ENCODE data around the gene SLC34A2. TPM values are rescaled to one million over a fixed set of nuclear protein-coding genes. Genes with fewer than 3 reads are reported as not detected.

Gene SLC34A2
- total and polyA plus RNA-seq, 10 donors: 0.04 to 0.61 (median 0.16) TPM; not detected in 6

DNA sequence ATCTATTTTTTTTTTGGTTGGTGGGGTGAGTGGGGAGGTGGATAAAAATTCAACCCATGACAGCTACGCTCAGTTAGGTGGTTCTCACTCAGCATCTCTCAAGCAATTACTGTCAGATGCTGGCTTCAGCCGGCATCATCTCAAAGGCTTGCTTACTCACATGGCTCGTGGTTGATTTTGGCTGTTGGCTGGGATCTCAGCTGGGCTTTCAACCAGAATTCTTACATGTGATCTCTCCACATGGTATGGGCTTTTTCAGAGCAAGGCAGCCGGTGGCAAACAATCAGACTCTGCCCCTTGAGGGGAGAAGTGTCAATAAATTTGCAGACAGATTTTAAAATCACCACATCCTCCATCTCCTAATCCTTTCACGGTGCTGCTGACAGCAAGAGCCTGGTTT is 47.2 kb downstream of the SLC34A2 start:
- H3K27me3 ChIP-seq (replicated peaks in 1 of 7): no peaks in the 10 kb centered on the region
- H3K9me3 ChIP-seq: no peaks in the 10 kb centered on the region
- H3K4me3 ChIP-seq: no peak overlapping the region
- intact Hi-C loops (cut with DNase I; ENCODE audit: low total_unique reads): no loop called here
- H3K27ac ChIP-seq: no peak overlapping the region
- no peak for DNase-seq
- H3K4me1 ChIP-seq: no peaks in the 10 kb centered on the region
- WGBS, 5 donors: 64 to 80% (median 79%) methylated on average over 5 of the region's 5 CpGs
- TF ChIP-seq POLR2A (IDR thresholded peaks at IDR 0.05): no peak
- TF ChIP-seq, protein P1, sequence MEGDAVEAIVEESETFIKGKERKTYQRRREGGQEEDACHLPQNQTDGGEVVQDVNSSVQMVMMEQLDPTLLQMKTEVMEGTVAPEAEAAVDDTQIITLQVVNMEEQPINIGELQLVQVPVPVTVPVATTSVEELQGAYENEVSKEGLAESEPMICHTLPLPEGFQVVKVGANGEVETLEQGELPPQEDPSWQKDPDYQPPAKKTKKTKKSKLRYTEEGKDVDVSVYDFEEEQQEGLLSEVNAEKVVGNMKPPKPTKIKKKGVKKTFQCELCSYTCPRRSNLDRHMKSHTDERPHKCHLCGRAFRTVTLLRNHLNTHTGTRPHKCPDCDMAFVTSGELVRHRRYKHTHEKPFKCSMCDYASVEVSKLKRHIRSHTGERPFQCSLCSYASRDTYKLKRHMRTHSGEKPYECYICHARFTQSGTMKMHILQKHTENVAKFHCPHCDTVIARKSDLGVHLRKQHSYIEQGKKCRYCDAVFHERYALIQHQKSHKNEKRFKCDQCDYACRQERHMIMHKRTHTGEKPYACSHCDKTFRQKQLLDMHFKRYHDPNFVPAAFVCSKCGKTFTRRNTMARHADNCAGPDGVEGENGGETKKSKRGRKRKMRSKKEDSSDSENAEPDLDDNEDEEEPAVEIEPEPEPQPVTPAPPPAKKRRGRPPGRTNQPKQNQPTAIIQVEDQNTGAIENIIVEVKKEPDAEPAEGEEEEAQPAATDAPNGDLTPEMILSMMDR (IDR thresholded peaks at IDR 0.05 in 8 of 11, conservative IDR thresholded peaks at IDR 0.05 in 3 of 11): no peak
- TF ChIP-seq POLR2AphosphoS5 (IDR thresholded peaks at IDR 0.05): no peak
- H3K36me3 ChIP-seq: no peaks in the 10 kb centered on the region

- H3K27me3 ChIP-seq (replicated peaks in 1 of 7): no peaks in the 10 kb centered on the region
- H3K27ac ChIP-seq: no peak overlapping the region
- no peaks in the 10 kb centered on the region for H3K36me3 ChIP-seq
- H3K4me1 ChIP-seq: no peaks in the 10 kb centered on the region
- peaks cover 0 to 4% (median 0%) of the 10 kb centered on the region in 8 donors for H3K9me3 ChIP-seq
- 66 to 82% (median 73%) methylated on average over 3 of the region's 3 CpGs for WGBS, 5 donors
- intact Hi-C loops (cut with DNase I; ENCODE audit: low total_unique reads): no loop called here
- no peak for DNase-seq
- H3K4me3 ChIP-seq: no peak overlapping the region
- TF ChIP-seq POLR2AphosphoS5 (IDR thresholded peaks at IDR 0.05): no peak
- TF ChIP-seq, protein P1 (IDR thresholded peaks at IDR 0.05 in 8 of 11, conservative IDR thresholded peaks at IDR 0.05 in 3 of 11): no peak
- TF ChIP-seq POLR2A (IDR thresholded peaks at IDR 0.05): no peak
These were observed 48.2 kb downstream of the SLC34A2 start for GRCh38 chr4:25703731-25704388.

- H3K4me1 ChIP-seq: no peaks in the 10 kb centered on the region
- H3K27me3 ChIP-seq (replicated peaks in 1 of 7): no peaks in the 10 kb centered on the region
- no peak for DNase-seq
- peaks cover 0 to 10% (median 0%) of the 10 kb centered on the region in 8 donors for H3K9me3 ChIP-seq
- 58 to 74% (median 66%) methylated on average over 2 of the region's 2 CpGs for WGBS, 5 donors
- no peak for TF ChIP-seq POLR2A (IDR thresholded peaks at IDR 0.05)
- TF ChIP-seq, protein P1 (IDR thresholded peaks at IDR 0.05 in 8 of 11, conservative IDR thresholded peaks at IDR 0.05 in 3 of 11): no peak
- no peak for TF ChIP-seq POLR2AphosphoS5 (IDR thresholded peaks at IDR 0.05)
- intact Hi-C loops (cut with DNase I; ENCODE audit: low total_unique reads): no loop called here
- H3K36me3 ChIP-seq: no peaks in the 10 kb centered on the region
- no peak overlapping the region for H3K4me3 ChIP-seq
- H3K27ac ChIP-seq: no peak overlapping the region
These were observed 48.9 kb downstream of the SLC34A2 start for GRCh38 chr4:25704516-25704915.

DNA sequence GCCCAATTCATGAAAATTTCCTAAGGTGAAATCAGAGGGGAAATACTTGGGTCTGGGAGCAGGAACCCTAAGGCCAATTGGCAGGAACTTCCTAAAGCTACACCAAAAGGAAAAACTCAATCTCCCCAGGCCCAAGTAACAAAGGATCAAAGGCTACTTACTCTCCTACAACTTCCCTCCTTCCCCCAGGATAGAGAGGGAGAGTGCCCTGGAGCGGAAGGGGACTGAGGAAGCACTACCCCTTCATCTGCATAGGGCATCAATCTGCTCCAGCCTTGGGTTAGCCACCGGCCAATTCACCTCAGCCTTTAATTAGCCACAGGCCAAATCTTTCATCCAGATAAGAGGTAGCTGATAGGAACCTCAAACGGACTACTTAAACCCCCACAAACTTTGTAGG is 55.0 kb downstream of the SLC34A2 start:
- H3K4me3 ChIP-seq: no peak overlapping the region
- no peaks in the 10 kb centered on the region for H3K4me1 ChIP-seq
- peaks cover 0 to 10% (median 0%) of the 10 kb centered on the region in 8 donors for H3K9me3 ChIP-seq
- no peak overlapping the region for H3K27ac ChIP-seq
- no peaks in the 10 kb centered on the region for H3K27me3 ChIP-seq (replicated peaks in 1 of 7)
- TF ChIP-seq, protein P1 (IDR thresholded peaks at IDR 0.05 in 8 of 11, conservative IDR thresholded peaks at IDR 0.05 in 3 of 11): no peak
- TF ChIP-seq POLR2AphosphoS5 (IDR thresholded peaks at IDR 0.05) (no peak), POLR2A (IDR thresholded peaks at IDR 0.05) (no peak)
- WGBS, 5 donors: 56 to 61% (median 59%) methylated on average over 3 of the region's 3 CpGs
- no peaks in the 10 kb centered on the region for H3K36me3 ChIP-seq
- intact Hi-C loops (cut with DNase I; ENCODE audit: low total_unique reads): no loop called here
- no peak for DNase-seq

Data from spleen (tissue), 11 donors.